GM12801 (cell line): ENCODE measurements around the gene ACIN1.

Experiments
- TF ChIP-seq, protein P1 (sequence below): IDR thresholded peaks from one replicate; pipeline ENCODE4 v1.5.1; 2011; ENCODE audit warnings: control low read depth; ENCODE audit not compliant: insufficient read length; ENCODE audit errors: extremely low read depth

ACIN1 gene

DNA sequence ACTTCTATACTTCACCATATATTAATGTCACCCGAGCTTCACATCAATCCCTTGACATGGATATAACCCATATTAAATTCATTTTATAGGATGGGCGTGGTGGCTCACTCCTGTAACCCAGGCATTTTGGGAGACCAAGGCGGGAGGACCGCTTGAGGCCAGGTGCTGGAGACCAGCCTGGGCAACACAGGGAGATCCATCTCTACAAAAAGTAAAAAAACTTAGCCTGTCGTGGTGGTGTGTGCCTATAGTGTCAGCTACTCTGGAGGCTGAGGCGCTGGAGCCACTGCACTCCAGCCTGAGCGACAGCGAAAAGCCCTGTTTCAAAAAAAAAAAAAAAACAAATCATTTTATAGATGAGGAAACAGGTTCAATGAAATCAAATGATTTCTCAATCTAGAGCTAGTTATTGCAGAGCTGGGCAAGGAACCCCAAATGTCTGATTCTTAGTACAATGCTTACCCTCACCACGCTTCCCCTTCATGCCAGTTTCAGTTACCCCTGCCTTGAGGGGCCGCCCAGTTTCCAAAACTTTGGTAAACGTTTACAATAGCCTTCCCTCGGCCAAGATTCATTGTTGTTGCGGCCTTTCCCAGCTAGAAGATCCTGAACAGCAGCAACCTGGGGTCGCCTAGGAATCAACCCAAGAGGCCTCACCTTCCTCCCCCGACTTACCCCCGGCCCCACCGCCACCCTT lies 61.0 kb downstream of the ACIN1 start:
- TF ChIP-seq, protein P1, sequence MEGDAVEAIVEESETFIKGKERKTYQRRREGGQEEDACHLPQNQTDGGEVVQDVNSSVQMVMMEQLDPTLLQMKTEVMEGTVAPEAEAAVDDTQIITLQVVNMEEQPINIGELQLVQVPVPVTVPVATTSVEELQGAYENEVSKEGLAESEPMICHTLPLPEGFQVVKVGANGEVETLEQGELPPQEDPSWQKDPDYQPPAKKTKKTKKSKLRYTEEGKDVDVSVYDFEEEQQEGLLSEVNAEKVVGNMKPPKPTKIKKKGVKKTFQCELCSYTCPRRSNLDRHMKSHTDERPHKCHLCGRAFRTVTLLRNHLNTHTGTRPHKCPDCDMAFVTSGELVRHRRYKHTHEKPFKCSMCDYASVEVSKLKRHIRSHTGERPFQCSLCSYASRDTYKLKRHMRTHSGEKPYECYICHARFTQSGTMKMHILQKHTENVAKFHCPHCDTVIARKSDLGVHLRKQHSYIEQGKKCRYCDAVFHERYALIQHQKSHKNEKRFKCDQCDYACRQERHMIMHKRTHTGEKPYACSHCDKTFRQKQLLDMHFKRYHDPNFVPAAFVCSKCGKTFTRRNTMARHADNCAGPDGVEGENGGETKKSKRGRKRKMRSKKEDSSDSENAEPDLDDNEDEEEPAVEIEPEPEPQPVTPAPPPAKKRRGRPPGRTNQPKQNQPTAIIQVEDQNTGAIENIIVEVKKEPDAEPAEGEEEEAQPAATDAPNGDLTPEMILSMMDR: no peak

DNA sequence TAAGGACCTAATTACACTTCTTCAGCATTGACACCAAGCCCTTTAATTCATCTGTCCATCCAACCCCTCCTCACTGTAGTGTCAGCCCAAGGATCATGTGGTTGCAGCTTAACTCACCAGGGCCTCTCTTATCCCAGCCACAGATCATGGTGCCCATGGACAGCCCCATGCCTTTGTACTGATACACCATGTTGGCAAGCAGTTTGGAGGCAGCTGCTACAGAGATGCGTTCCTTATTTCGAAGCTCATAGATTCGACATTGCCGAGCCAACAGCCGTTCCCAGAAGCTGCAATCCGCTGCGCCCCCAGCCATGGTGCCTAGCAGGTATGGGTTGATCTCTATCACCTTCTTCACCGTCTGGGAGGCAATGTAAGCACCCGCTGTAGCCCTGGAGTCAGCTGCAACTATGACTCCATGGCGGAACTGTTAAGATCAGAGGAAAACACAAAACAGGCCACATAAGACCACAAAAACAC lies 61.6 kb downstream of the ACIN1 start:
- TF ChIP-seq, protein P1: no peak

DNA sequence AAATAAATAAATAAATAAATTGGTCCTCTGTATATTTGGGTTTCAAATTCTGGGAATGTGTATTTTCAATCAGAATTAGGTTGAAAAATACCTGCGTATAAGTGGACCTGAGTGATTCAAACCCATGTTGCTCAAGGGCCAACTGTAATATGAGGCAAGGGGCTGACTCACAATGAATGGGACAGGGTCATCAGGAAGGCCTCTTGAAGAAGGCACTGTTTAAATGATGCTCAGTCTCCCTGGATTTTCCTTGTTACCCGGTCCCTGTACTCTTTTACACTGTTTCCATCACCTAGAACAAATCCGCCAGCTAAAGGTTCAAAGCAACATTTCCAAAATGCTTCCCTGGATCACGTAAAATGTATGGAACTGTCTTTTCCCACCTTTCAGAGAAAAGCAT lies 64.0 kb downstream of the ACIN1 start:
- TF ChIP-seq, protein P1: no peak

DNA sequence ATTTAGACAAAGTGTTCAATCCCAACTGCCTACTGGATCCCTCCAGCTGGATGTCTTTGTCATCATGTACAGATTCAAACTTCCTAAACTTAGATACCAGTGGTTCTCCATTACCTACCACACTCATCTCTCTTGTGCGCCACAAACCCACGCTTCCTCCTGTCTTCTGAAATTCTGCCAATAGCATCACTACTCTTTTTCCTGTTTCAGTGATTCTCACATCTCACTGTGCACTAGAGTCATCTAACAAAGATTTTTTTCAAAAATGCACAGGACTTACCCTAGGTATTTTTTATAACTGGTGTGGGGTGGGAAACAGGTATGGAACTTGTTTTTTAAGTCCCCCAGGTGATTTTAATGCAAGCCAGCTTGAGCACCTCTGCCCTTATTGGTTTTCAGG lies 66.1 kb downstream of the ACIN1 start:
- TF ChIP-seq, protein P1: no peak

DNA sequence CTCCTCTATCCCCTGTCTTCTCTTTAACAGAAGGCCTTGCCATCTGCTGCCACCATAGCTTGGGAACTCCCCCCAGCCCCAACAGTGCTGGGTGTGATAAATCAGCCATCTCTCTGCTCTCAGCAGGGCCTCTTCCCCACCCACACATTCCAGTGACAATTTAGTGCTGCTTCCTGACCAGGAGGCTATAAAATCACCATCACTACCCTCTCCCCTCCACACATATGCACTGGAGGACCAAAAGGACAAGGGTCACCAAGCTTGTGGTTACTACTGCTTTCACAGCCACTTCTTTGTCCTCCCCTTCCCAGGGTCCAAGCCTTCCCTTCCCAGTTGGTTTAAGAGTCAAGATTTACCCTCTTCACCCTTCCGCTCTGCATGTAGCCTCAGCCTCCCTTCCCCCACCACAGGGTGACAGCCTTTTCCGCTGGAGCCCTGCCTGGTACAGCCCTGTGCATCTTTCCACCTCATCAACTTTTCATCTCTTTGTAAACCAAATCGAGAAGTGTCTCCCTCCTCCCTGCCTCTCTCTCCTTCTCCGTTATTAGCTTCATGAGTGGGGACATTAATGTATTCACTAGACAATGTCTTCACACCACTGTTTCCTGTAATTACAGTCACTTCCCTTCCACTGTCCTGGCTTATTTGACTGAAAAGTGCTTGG lies 69.7 kb downstream of the ACIN1 start:
- TF ChIP-seq, protein P1: no peak

DNA sequence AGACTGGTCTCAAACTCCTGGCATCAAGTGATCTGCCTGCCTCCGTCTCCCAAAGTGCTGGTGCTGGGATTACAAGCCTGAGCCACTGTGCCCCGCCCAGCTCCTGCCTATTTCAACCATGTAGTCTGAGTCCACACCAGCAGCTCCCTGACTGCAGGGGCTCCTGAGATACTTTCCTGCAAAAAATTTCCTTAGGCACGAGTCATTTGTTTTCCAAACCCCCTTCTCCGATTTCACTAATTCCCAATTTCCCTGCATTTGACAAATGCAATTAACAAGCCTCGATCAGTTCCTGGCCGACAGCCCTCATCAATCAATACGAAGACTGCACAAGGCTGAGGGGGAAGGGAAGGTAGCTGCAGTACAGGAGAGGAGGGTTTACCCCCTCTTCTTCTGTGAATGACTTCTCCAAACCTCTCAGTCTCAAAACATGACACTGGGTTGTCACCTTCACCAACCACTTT lies 70.3 kb downstream of the ACIN1 start:
- TF ChIP-seq, protein P1: no peak

DNA sequence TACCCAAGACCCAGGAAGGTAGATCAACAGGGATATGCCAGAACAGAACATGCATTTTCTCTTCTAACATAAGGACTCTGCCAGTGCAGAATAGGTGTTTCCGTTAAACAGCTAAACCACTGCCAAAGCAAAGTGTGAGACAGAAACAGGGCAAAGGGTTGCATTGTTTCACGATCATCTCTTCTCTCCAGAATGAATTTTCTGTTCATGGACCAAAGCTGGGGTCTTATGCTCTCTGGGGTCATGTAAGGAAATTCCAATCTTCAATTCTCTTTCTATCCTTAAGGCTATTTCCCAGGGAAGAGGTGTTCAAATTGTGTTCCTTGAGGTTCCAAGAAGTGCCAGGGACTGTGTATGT lies 71.2 kb downstream of the ACIN1 start:
- TF ChIP-seq, protein P1: no peak
